RWPE2 (cell line): ENCODE results near the gene PPM1D.

Source experiments
- ATAC-seq: fragments of 200-7000 bp; cut with Tn5 transposase; 3 replicates; pipeline ENCODE4 v1.9.1; 2021; ENCODE audit warnings: low read depth
- DNase-seq: peaks from one replicate; pipeline ENCODE4 v3.0.0-alpha.2; 2020; ENCODE audit warnings: low spot score
- H3K27ac ChIP-seq: fragments of 450-650 bp; 2 replicates; pipeline ENCODE4 v1.5.1; 2017; ENCODE audit warnings: mild to moderate bottlenecking; ENCODE audit not compliant: poor library complexity, severe bottlenecking
- H3K27me3 ChIP-seq: fragments of 250-450 bp; sonication (Bioruptor Pico); 2 replicates; pipeline ENCODE4 v1.5.1; 2021; ENCODE audit warnings: mild to moderate bottlenecking, moderate library complexity; ENCODE audit not compliant: insufficient read depth, poor library complexity, severe bottlenecking
- H3K36me3 ChIP-seq: fragments of 250-450 bp; sonication (Bioruptor Pico); 2 replicates; pipeline ENCODE4 v1.5.1; 2020; ENCODE audit warnings: low read depth, mild to moderate bottlenecking, moderate library complexity
- H3K4me1 ChIP-seq: fragments of 250-450 bp; sonication (Bioruptor Pico); 2 replicates; pipeline ENCODE4 v1.5.1; 2021; ENCODE audit warnings: mild to moderate bottlenecking, moderate library complexity; ENCODE audit not compliant: insufficient read depth, poor library complexity, severe bottlenecking
- H3K4me3 ChIP-seq: fragments of 250-450 bp; sonication (Bioruptor Pico); 2 replicates; pipeline ENCODE4 v1.5.1; 2021; ENCODE audit warnings: mild to moderate bottlenecking, moderate library complexity; ENCODE audit not compliant: severe bottlenecking
- H3K9me3 ChIP-seq: fragments of 250-450 bp; sonication (Bioruptor Pico); 2 replicates; pipeline ENCODE4 v1.5.1; 2021; ENCODE audit warnings: mild to moderate bottlenecking, moderate library complexity; ENCODE audit not compliant: severe bottlenecking
- TF ChIP-seq, protein P1 (sequence below): fragments of 450-650 bp; IDR thresholded peaks from one replicate; pipeline ENCODE4 v1.5.1; 2017; ENCODE audit warnings: mild to moderate bottlenecking, moderate library complexity; ENCODE audit not compliant: poor library complexity, severe bottlenecking

PPM1D gene

GRCh38 chr17:60565233-60565632, 34.8 kb upstream of the PPM1D start:
- Histone ChIP-seq H3K36me3 (no peaks in the 10 kb centered on the region), H3K4me1 (no peaks in the 10 kb centered on the region), H3K27ac (no peak overlapping the region), H3K27me3 (no peaks in the 10 kb centered on the region), H3K4me3 (no peak overlapping the region), H3K9me3 (no peaks in the 10 kb centered on the region)
- ATAC-seq (no peak), DNase-seq (no peak)
- TF ChIP-seq, protein P1, sequence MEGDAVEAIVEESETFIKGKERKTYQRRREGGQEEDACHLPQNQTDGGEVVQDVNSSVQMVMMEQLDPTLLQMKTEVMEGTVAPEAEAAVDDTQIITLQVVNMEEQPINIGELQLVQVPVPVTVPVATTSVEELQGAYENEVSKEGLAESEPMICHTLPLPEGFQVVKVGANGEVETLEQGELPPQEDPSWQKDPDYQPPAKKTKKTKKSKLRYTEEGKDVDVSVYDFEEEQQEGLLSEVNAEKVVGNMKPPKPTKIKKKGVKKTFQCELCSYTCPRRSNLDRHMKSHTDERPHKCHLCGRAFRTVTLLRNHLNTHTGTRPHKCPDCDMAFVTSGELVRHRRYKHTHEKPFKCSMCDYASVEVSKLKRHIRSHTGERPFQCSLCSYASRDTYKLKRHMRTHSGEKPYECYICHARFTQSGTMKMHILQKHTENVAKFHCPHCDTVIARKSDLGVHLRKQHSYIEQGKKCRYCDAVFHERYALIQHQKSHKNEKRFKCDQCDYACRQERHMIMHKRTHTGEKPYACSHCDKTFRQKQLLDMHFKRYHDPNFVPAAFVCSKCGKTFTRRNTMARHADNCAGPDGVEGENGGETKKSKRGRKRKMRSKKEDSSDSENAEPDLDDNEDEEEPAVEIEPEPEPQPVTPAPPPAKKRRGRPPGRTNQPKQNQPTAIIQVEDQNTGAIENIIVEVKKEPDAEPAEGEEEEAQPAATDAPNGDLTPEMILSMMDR, result no peak

- DNase-seq (no peak), ATAC-seq (no peak)
- Histone ChIP-seq H3K36me3 (no peaks in the 10 kb centered on the region), H3K4me3 (no peak overlapping the region), H3K27ac (no peak overlapping the region), H3K27me3 (no peaks in the 10 kb centered on the region), H3K9me3 (no peaks in the 10 kb centered on the region), H3K4me1 (no peaks in the 10 kb centered on the region)
- TF ChIP-seq, protein P1, result no peak
Measured at GRCh38 chr17:60573236-60574051, 26.5 kb upstream of the PPM1D start.

GRCh38 chr17:60577147-60577915, 22.7 kb upstream of the PPM1D start:
- DNase-seq (peak; percentile 29), ATAC-seq (peak; percentile 87)
- no peak overlapping the region for H3K27ac ChIP-seq
- H3K36me3 ChIP-seq, result no peaks in the 10 kb centered on the region
- no peaks in the 10 kb centered on the region for H3K9me3 ChIP-seq
- no peaks in the 10 kb centered on the region for H3K27me3 ChIP-seq
- peak overlapping the region; percentile 19 for H3K4me3 ChIP-seq
- no peaks in the 10 kb centered on the region for H3K4me1 ChIP-seq
- TF ChIP-seq, protein P1, result peak; percentile 45

- no peak overlapping the region for H3K4me3 ChIP-seq
- no peaks in the 10 kb centered on the region for H3K9me3 ChIP-seq
- H3K4me1 ChIP-seq, result no peaks in the 10 kb centered on the region
- H3K36me3 ChIP-seq, result no peaks in the 10 kb centered on the region
- ATAC-seq (no peak), DNase-seq (no peak)
- H3K27me3 ChIP-seq, result no peaks in the 10 kb centered on the region
- TF ChIP-seq, protein P1, result no peak
- no peak overlapping the region for H3K27ac ChIP-seq
Measured at GRCh38 chr17:60579090-60579489, 20.9 kb upstream of the PPM1D start.

DNA sequence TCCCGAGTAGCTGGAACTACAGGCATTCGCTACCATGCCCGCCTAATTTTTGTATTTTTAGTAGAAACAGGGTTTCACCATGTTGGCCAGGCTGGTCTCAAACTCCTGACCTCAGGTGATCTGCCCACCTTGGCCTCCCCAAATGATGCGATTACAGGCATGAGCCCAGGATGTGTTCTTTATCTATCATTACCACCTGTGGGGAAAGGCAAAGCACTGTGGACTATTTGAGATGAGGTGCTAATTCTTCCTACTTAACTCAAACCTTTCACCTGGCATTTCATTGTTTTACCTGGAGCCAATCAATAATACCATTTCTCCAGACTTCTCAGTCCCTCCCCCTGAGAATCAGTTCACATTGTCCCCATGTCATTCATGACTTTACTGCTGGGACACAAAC, 20.4 kb upstream of the PPM1D start:
- H3K9me3 ChIP-seq, result no peaks in the 10 kb centered on the region
- no peak overlapping the region for H3K4me3 ChIP-seq
- TF ChIP-seq, protein P1, result no peak
- no peak overlapping the region for H3K27ac ChIP-seq
- DNase-seq, result no peak
- H3K27me3 ChIP-seq, result no peaks in the 10 kb centered on the region
- no peaks in the 10 kb centered on the region for H3K36me3 ChIP-seq
- no peak for ATAC-seq
- H3K4me1 ChIP-seq, result no peaks in the 10 kb centered on the region
